ENCODE results near the gene MYO16.

The MYO16 gene

GRCh38 chr13:108940121-108940520 is 310.7 kb downstream of the MYO16 start:
- H3K9me3 ChIP-seq (ENCODE audit: severe bottlenecking): no peaks in the 10 kb centered on the region
- H3K27me3 ChIP-seq (ENCODE audit: insufficient read depth, poor library complexity, severe bottlenecking): no peaks in the 10 kb centered on the region
- H3K4me1 ChIP-seq (ENCODE audit: insufficient read depth, poor library complexity, severe bottlenecking): peaks cover 7% of the 10 kb centered on the region
- DNase-seq (ENCODE audit: low spot score) (no peak), ATAC-seq (ENCODE audit: low read depth) (no peak)
- no peak overlapping the region for H3K4me3 ChIP-seq (ENCODE audit: severe bottlenecking)
- no peaks in the 10 kb centered on the region for H3K36me3 ChIP-seq (ENCODE audit: low read depth)
- no peak overlapping the region for H3K27ac ChIP-seq (ENCODE audit: poor library complexity, severe bottlenecking)
- TF ChIP-seq CTCF (IDR thresholded peaks at IDR 0.05; ENCODE audit: poor library complexity, severe bottlenecking): no peak

GRCh38 chr13:108943842-108944241 is 314.4 kb downstream of the MYO16 start:
- H3K4me3 ChIP-seq (ENCODE audit: severe bottlenecking): no peak overlapping the region
- H3K9me3 ChIP-seq (ENCODE audit: severe bottlenecking): no peaks in the 10 kb centered on the region
- no peak for ATAC-seq (ENCODE audit: low read depth)
- H3K36me3 ChIP-seq (ENCODE audit: low read depth): peaks cover 3% of the 10 kb centered on the region; the same call in 1 of the 2 replicates
- no peaks in the 10 kb centered on the region for H3K27me3 ChIP-seq (ENCODE audit: insufficient read depth, poor library complexity, severe bottlenecking)
- H3K27ac ChIP-seq (ENCODE audit: poor library complexity, severe bottlenecking): no peak overlapping the region
- TF ChIP-seq CTCF (IDR thresholded peaks at IDR 0.05; ENCODE audit: poor library complexity, severe bottlenecking): no peak
- H3K4me1 ChIP-seq (ENCODE audit: insufficient read depth, poor library complexity, severe bottlenecking): peaks cover 26% of the 10 kb centered on the region
- DNase-seq (ENCODE audit: low spot score): no peak

GRCh38 chr13:108944760-108945159 is 315.3 kb downstream of the MYO16 start:
- no peaks in the 10 kb centered on the region for H3K27me3 ChIP-seq (ENCODE audit: insufficient read depth, poor library complexity, severe bottlenecking)
- peaks cover 3% of the 10 kb centered on the region; the same call in 1 of the 2 replicates for H3K36me3 ChIP-seq (ENCODE audit: low read depth)
- no peak overlapping the region for H3K27ac ChIP-seq (ENCODE audit: poor library complexity, severe bottlenecking)
- no peaks in the 10 kb centered on the region for H3K9me3 ChIP-seq (ENCODE audit: severe bottlenecking)
- H3K4me3 ChIP-seq (ENCODE audit: severe bottlenecking): no peak overlapping the region
- DNase-seq (ENCODE audit: low spot score) (no peak), ATAC-seq (ENCODE audit: low read depth) (peak; percentile 67)
- TF ChIP-seq CTCF (IDR thresholded peaks at IDR 0.05; ENCODE audit: poor library complexity, severe bottlenecking): no peak
- peaks cover 27% of the 10 kb centered on the region for H3K4me1 ChIP-seq (ENCODE audit: insufficient read depth, poor library complexity, severe bottlenecking)

GRCh38 chr13:108947551-108948030 is 318.2 kb downstream of the MYO16 start:
- H3K9me3 ChIP-seq (ENCODE audit: severe bottlenecking): no peaks in the 10 kb centered on the region
- H3K4me3 ChIP-seq (ENCODE audit: severe bottlenecking): no peak overlapping the region
- TF ChIP-seq CTCF (IDR thresholded peaks at IDR 0.05; ENCODE audit: poor library complexity, severe bottlenecking): no peak
- H3K27ac ChIP-seq (ENCODE audit: poor library complexity, severe bottlenecking): no peak overlapping the region
- no peaks in the 10 kb centered on the region for H3K27me3 ChIP-seq (ENCODE audit: insufficient read depth, poor library complexity, severe bottlenecking)
- peaks cover 3% of the 10 kb centered on the region; the same call in 1 of the 2 replicates for H3K36me3 ChIP-seq (ENCODE audit: low read depth)
- peaks cover 27% of the 10 kb centered on the region for H3K4me1 ChIP-seq (ENCODE audit: insufficient read depth, poor library complexity, severe bottlenecking)
- DNase-seq (ENCODE audit: low spot score) (no peak), ATAC-seq (ENCODE audit: low read depth) (no peak)

GRCh38 chr13:108948251-108948671 is 318.9 kb downstream of the MYO16 start:
- DNase-seq (ENCODE audit: low spot score) (no peak), ATAC-seq (ENCODE audit: low read depth) (peak; percentile 91)
- no peak overlapping the region for H3K27ac ChIP-seq (ENCODE audit: poor library complexity, severe bottlenecking)
- no peaks in the 10 kb centered on the region for H3K9me3 ChIP-seq (ENCODE audit: severe bottlenecking)
- H3K27me3 ChIP-seq (ENCODE audit: insufficient read depth, poor library complexity, severe bottlenecking): no peaks in the 10 kb centered on the region
- no peak overlapping the region for H3K4me3 ChIP-seq (ENCODE audit: severe bottlenecking)
- H3K36me3 ChIP-seq (ENCODE audit: low read depth): peaks cover 3% of the 10 kb centered on the region; the same call in 1 of the 2 replicates
- TF ChIP-seq CTCF (IDR thresholded peaks at IDR 0.05; ENCODE audit: poor library complexity, severe bottlenecking): no peak
- H3K4me1 ChIP-seq (ENCODE audit: insufficient read depth, poor library complexity, severe bottlenecking): peaks cover 27% of the 10 kb centered on the region
